K562 (cell line): ENCODE data around the gene SLC4A3. TPM values are rescaled to one million over a fixed set of nuclear protein-coding genes. Genes with fewer than 3 reads are reported as not detected.

Experiments
- ATAC-seq: fragments of 200-7000 bp; cut with Tn5 transposase; 3 replicates; pipeline ENCODE4 v1.9.1; 2020; ENCODE audit warnings: moderate library complexity
- Bru-seq: library from RNA; stranded (reverse); fragments of 400-500 nt; gene quantifications from one replicate; lab custom pipeline; 2021; lab: Mats Ljungman, UMichigan
- BruChase-seq, 2 experiments: library from RNA; stranded (reverse); fragments of 400-500 nt; gene quantifications; one replicate each; lab custom pipeline; 2021; lab: Mats Ljungman, UMichigan
- BruUV-seq: library from RNA; stranded (reverse); fragments of 400-500 nt; replicated peaks from 2 replicates; lab custom pipeline; 2021; lab: Mats Ljungman, UMichigan
- CTCF ChIA-PET: fragments of 300-600 bp; formaldehyde crosslinking; extraction: SDS; loops from one replicate; lab custom pipeline; 2021; ENCODE audit warnings: low intra/inter-chr PET ratio; lab: Yijun Ruan, JAX
- POLR2A ChIA-PET: fragments of 300-600, 350-650 bp; sonication (Branson Sonifier 250); formaldehyde crosslinking; extraction: SDS; loops from one replicate; lab custom pipeline; 2021; ENCODE audit warnings: antibody characterized with exemption, inconsistent platforms; lab: Yijun Ruan, JAX
- DNase-seq, 4 experiments: peaks; one replicate each; pipeline versions ENCODE4 v3.0.0 to v3.0.0-alpha.2; 2011 to 2018; ENCODE audit warnings: low spot score in 3 of 4, mixed read lengths in 3 of 4; ENCODE audit errors: extremely low read depth in 1 of 4
- FAIRE-seq: peaks from 2 replicates; lab custom pipeline; 2011; peaks lifted over from hg19 to GRCh38; lab: Jason Lieb, UNC
- H2AFZ ChIP-seq: 2 replicates; pipeline ENCODE4 v1.6.0; 2011; ENCODE audit warnings: low read depth, low read length, control low read depth, inconsistent platforms
- H3K27ac ChIP-seq: fragments of 200-600 bp; 3 replicates; pipeline ENCODE4 v1.8.0; 2011; ENCODE audit warnings: low read depth, mild to moderate bottlenecking, control low read depth, inconsistent platforms, low read length, moderate library complexity, mixed read lengths; ENCODE audit errors: extremely low read depth
- H3K27me3 ChIP-seq, 2 experiments: fragments of 300-600 bp in 1 of 2; 2 replicates in 1 of 2; 3 replicates in 1 of 2; pipeline versions ENCODE4 v1.6.0 to v1.8.0; 2011; ENCODE audit warnings: inconsistent platforms in 2 of 2, low read length in 2 of 2, mild to moderate bottlenecking in 1 of 2, mixed read lengths in 1 of 2, moderate library complexity in 1 of 2; ENCODE audit not compliant: control insufficient read depth in 2 of 2, insufficient read depth in 2 of 2
- H3K36me3 ChIP-seq: fragments of 300-600 bp; 3 replicates; pipeline ENCODE4 v1.8.0; 2011; ENCODE audit warnings: mild to moderate bottlenecking, low read length, inconsistent platforms; ENCODE audit not compliant: control insufficient read depth, insufficient read depth
- H3K4me1 ChIP-seq, 2 experiments: fragments of 200-600 bp in 1 of 2; replicated peaks in 1 of 2; 2 replicates in 1 of 2; 3 replicates in 1 of 2; pipeline versions ENCODE4 v1.5.1 to v1.8.0; 2011; ENCODE audit warnings: inconsistent platforms in 2 of 2, low read length in 2 of 2, mild to moderate bottlenecking in 1 of 2, mixed read lengths in 1 of 2, moderate library complexity in 1 of 2; ENCODE audit not compliant: control insufficient read depth in 2 of 2, insufficient read depth in 2 of 2
- H3K4me2 ChIP-seq: 2 replicates; pipeline ENCODE4 v1.6.1; 2011; ENCODE audit warnings: low read length, control low read depth, inconsistent platforms, mixed read lengths; ENCODE audit not compliant: insufficient read depth
- H3K4me3 ChIP-seq: fragments of 200-600 bp; sonication (generic), shearing (Covaris generic); 2 replicates; pipeline ENCODE4 v1.5.1; 2016; ENCODE audit warnings: control low read depth, inconsistent platforms
- H3K79me2 ChIP-seq: fragments of 200-600 bp; 3 replicates; pipeline ENCODE4 v1.8.0; 2011; ENCODE audit warnings: low read length, inconsistent platforms; ENCODE audit not compliant: control insufficient read depth, insufficient read depth
- H3K9ac ChIP-seq, 2 experiments: 2 replicates each; pipeline versions ENCODE4 v1.6.0 to v1.6.1; 2011; ENCODE audit warnings: low read depth in 2 of 2, low read length in 2 of 2, control low read depth in 1 of 2, inconsistent platforms in 1 of 2, mild to moderate bottlenecking in 1 of 2, mixed read lengths in 1 of 2; ENCODE audit not compliant: insufficient read depth in 1 of 2
- H3K9me1 ChIP-seq: one replicate; pipeline ENCODE4 v1.6.0; 2011; ENCODE audit warnings: inconsistent platforms, mild to moderate bottlenecking, low read length, moderate library complexity; ENCODE audit not compliant: control insufficient read depth, insufficient read depth
- H3K9me3 ChIP-seq: replicated peaks from 2 replicates; pipeline ENCODE4 v1.5.1; 2011; ENCODE audit warnings: low read depth, low read length, inconsistent platforms; ENCODE audit not compliant: control insufficient read depth, insufficient read depth
- H4K20me1 ChIP-seq: replicated peaks from 2 replicates; pipeline ENCODE4 v1.6.1; 2011; ENCODE audit warnings: low read length, inconsistent platforms, mixed read lengths; ENCODE audit not compliant: control insufficient read depth, insufficient read depth
- ESRRA ChIP-seq: fragments of 450-650 bp; IDR thresholded peaks from 2 replicates; pipeline ENCODE4 v1.6.1; 2014; ENCODE audit warnings: low read depth, mild to moderate bottlenecking, moderate library complexity, borderline replicate concordance
- FOXA1 ChIP-seq: fragments of 450-650 bp; IDR thresholded peaks from 2 replicates; pipeline ENCODE4 v1.6.1; 2016; ENCODE audit warnings: mild to moderate bottlenecking, borderline replicate concordance
- KLF13 ChIP-seq: fragments of 450-650 bp; IDR thresholded peaks from 2 replicates; pipeline ENCODE4 v1.6.1; 2016; ENCODE audit warnings: missing genetic modification characterization, low read depth, mild to moderate bottlenecking, missing compliant biosample characterization, moderate library complexity, borderline replicate concordance
- MAFF ChIP-seq: IDR thresholded peaks from 2 replicates; pipeline ENCODE4 v1.6.1; 2012; ENCODE audit warnings: low read length, improper control_type of control experiment
- RHOXF2B ChIP-seq: fragments of 250-450 bp; sonication (Bioruptor Pico); conservative IDR thresholded peaks from 2 replicates; pipeline ENCODE4 v1.5.1; 2021
- TEAD1 ChIP-seq, 2 experiments: fragments of 450-650 bp in 1 of 2; sonication (generic) in 1 of 2; formaldehyde crosslinking; IDR thresholded peaks; 2 replicates each; pipeline versions ENCODE4 v1.4.0 to v1.8.0; 2020 to 2022; ENCODE audit warnings: mild to moderate bottlenecking in 2 of 2, missing genetic modification reagents in 1 of 2
- XRCC4 ChIP-seq: IDR thresholded peaks from one replicate; pipeline ENCODE4 v1.6.1; 2011; ENCODE audit not compliant: insufficient read depth, insufficient read length; ENCODE audit errors: extremely low read depth
- ZNF707 ChIP-seq: fragments of 250-450 bp; sonication (Bioruptor Pico); conservative IDR thresholded peaks from 2 replicates; pipeline ENCODE4 v1.8.0; 2022; ENCODE audit warnings: inconsistent platforms, mild to moderate bottlenecking, moderate library complexity
- WGBS: fragments of 100-300 bp; shearing (Covaris generic); methylation state at CpG from one replicate; pipeline ENCODE4 v1.1.6; 2016; ENCODE audit warnings: low coverage, mixed read lengths; ENCODE audit not compliant: insufficient coverage; ENCODE audit errors: missing lambda C conversion rate; 5-methylcytosine and 5-hydroxymethylcytosine counted together
- in situ Hi-C: fragments of 300-500 bp; cut with MboI; formaldehyde crosslinking; loops from 4 replicates; pipeline ENCODE4 v1.15.0; 2018; ENCODE audit warnings: inconsistent platforms, mixed read lengths
- intact Hi-C: fragments of 100-400 bp; cut with micrococcal nuclease; formaldehyde crosslinking; loops from 2 replicates; pipeline ENCODE4 v1.14.2; 2022
- long read RNA-seq, 3 experiments: library from polyadenylated mRNA in 2 of 3; library from RNA in 1 of 3; unstranded in 2 of 3; stranded (forward) in 1 of 3; transcript quantifications; one replicate each; pipeline ENCODE4 v2.0.0, GENCODE V29; 2019 to 2022
- polyA minus RNA-seq, 3 experiments: library from RNA; depleted of rRNA, polyadenylated mRNA; stranded (reverse); fragments of >200 nt; gene quantifications; 2 replicates each; pipeline ENCODE4 v1.2.3, GENCODE V29; 2011
- polyA plus RNA-seq, 8 experiments: library from polyadenylated mRNA; depleted of rRNA in 4 of 8; stranded (reverse) in 5 of 8; unstranded in 3 of 8; fragments of >200 nt; fragmentation: Nextera tagmentation in 2 of 8; fragmentation: Illumina TruSeq in 1 of 8; extraction: Ambion mirVana in 2 of 8; extraction: Trizol in 1 of 8; gene quantifications; 2 replicates each; pipeline versions ENCODE4 v1.2.1 to v1.2.3, GENCODE V29; 2011 to 2014; ENCODE audit warnings: inconsistent platforms in 1 of 8, missing spikeins in 1 of 8
- total RNA-seq, 7 experiments: library from RNA; depleted of rRNA in 6 of 7; stranded (reverse); fragments of >200 nt in 6 of 7; fragmentation: Illumina TruSeq in 2 of 7; extraction: Trizol in 2 of 7; gene quantifications; 2 replicates each; pipeline versions ENCODE4 v1.2.1 to v1.2.3, GENCODE V29; 2011 to 2021; ENCODE audit warnings: low replicate concordance in 1 of 7
- TF ChIP-seq, protein P1 (sequence below), 2 experiments: IDR thresholded peaks; 2 replicates each; pipeline ENCODE4 v1.6.1; 2011; ENCODE audit warnings: borderline replicate concordance in 1 of 2, control low read depth in 1 of 2, low read depth in 1 of 2, low read length in 1 of 2, mild to moderate bottlenecking in 1 of 2, mixed read lengths in 1 of 2, moderate library complexity in 1 of 2; ENCODE audit not compliant: insufficient read depth in 1 of 2, insufficient read length in 1 of 2, poor library complexity in 1 of 2, severe bottlenecking in 1 of 2; ENCODE audit errors: extremely low read depth in 1 of 2

Gene SLC4A3, protein sequence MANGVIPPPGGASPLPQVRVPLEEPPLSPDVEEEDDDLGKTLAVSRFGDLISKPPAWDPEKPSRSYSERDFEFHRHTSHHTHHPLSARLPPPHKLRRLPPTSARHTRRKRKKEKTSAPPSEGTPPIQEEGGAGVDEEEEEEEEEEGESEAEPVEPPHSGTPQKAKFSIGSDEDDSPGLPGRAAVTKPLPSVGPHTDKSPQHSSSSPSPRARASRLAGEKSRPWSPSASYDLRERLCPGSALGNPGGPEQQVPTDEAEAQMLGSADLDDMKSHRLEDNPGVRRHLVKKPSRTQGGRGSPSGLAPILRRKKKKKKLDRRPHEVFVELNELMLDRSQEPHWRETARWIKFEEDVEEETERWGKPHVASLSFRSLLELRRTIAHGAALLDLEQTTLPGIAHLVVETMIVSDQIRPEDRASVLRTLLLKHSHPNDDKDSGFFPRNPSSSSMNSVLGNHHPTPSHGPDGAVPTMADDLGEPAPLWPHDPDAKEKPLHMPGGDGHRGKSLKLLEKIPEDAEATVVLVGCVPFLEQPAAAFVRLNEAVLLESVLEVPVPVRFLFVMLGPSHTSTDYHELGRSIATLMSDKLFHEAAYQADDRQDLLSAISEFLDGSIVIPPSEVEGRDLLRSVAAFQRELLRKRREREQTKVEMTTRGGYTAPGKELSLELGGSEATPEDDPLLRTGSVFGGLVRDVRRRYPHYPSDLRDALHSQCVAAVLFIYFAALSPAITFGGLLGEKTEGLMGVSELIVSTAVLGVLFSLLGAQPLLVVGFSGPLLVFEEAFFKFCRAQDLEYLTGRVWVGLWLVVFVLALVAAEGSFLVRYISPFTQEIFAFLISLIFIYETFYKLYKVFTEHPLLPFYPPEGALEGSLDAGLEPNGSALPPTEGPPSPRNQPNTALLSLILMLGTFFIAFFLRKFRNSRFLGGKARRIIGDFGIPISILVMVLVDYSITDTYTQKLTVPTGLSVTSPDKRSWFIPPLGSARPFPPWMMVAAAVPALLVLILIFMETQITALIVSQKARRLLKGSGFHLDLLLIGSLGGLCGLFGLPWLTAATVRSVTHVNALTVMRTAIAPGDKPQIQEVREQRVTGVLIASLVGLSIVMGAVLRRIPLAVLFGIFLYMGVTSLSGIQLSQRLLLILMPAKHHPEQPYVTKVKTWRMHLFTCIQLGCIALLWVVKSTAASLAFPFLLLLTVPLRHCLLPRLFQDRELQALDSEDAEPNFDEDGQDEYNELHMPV
- total RNA-seq (2011; cell fraction: chromatin; rRNA removed; ENCODE audit: low replicate concordance): 0.28 and 2.2 TPM in 2 replicates
- 0.53 and 1.0 TPM in 2 replicates for total RNA-seq (2011; cell fraction: nucleolus; rRNA removed)
- total RNA-seq (2011; cell fraction: nucleoplasm; rRNA removed): 0.53 and 0.59 TPM in 2 replicates
- not detected in 2 replicates for total RNA-seq (2014; rRNA removed)
- not detected in 2 replicates for total RNA-seq (2014; rRNA removed; fragmentation: Illumina TruSeq; extraction: Trizol)
- 0.04 TPM in 1 of 2 replicates, not detected in the other for total RNA-seq (2015; rRNA removed; fragmentation: Illumina TruSeq; extraction: Trizol)
- 0.04 and 0.31 TPM in 2 replicates for total RNA-seq (2021)
- polyA plus RNA-seq (2011; rRNA removed): 0.26 and 0.76 TPM in 2 replicates
- 0.39 and 0.62 TPM in 2 replicates for polyA plus RNA-seq (2011; cell fraction: cytosol; rRNA removed)
- polyA plus RNA-seq (2011; cell fraction: nucleus; rRNA removed): 3.3 and 5.9 TPM in 2 replicates
- 0.08 and 0.17 TPM in 2 replicates for polyA plus RNA-seq (2012)
- 0.04 TPM in 1 of 2 replicates, not detected in the other for polyA plus RNA-seq (2014; fragmentation: Illumina TruSeq; extraction: Trizol)
- polyA plus RNA-seq (2014; fragmentation: Nextera tagmentation; extraction: Ambion mirVana): not detected
- 0.05 and 0.11 TPM in 2 replicates for polyA plus RNA-seq (2014; rRNA removed)
- not detected in 2 replicates for polyA minus RNA-seq (2011; rRNA and poly(A)+ RNA removed)
- polyA minus RNA-seq (2011; cell fraction: cytosol; rRNA and poly(A)+ RNA removed): not detected in 2 replicates
- 1.1 and 2.2 TPM in 2 replicates for polyA minus RNA-seq (2011; cell fraction: nucleus; rRNA and poly(A)+ RNA removed)
- Bru-seq, nascent RNA: percentile 16 among the genes with signal in this experiment
- percentile 6 among the genes with signal in this experiment for BruChase-seq, experiment 1, labeled RNA remaining after a 2-hour chase
- BruChase-seq, experiment 2, labeled RNA remaining after a 6-hour chase: percentile 14 among the genes with signal in this experiment
- long read RNA-seq, experiment 1: 0 reads
- long read RNA-seq, experiment 2: 0 reads
- long read RNA-seq, experiment 3: 0 reads

DNA sequence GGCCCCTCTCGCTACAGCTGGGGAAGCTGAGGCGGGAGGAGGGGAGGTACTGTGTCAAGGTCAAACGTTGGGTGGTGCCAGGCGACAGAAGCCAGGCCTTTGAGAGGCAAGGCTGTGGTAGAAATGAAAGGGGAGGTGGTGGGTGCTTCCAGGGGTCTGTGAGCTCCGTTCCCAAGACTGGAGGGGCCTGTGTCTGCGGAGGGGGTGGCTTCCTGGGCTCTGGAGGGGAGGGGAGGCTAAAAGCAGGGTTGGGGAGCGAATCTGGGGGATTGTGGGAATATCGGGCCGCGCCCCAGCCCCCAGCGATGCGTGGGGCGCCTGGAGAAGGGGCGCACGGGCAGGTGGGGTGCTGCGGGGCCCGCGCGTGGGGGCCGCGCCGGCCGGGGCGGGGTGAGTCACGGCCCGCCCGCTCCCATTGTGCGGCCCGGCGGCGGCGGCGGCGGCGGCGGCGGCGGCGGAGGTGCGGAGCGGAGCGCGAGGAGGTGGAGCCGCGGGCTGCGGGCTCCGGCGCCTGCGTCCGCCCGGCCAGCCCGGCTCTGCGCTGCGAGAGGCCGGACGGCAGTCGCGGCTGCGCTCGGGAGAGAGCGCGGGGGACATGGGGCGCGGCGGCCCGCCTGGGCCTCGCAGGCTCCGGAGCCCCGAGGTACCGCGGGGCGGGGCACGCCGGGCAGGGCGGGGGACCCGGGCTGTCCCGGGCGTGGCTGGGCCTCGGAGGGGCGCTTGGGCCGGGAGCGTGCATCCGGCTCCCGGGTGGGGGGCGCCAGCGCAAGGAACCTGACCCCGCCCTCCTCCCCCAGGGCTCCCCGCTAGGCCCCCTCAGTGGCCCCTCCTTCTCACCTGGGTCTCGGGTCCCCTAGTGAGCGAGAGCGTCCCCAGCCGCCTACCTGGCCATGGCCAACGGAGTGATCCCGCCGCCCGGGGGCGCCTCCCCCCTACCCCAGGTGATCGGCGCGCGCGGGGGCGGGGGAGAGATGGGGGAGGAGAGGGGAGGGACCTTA, at the start of gene SLC4A3:
Gene SLC4A3, plus strand, starts transcription at position 528 of the 998 bp plus-strand sequence. Its CDS starts 363 bp downstream, at position 891.
- in situ Hi-C loops: no loop called here
- Histone ChIP-seq H3K27ac (no peak within 1 kb of the TSS), H3K4me1 (peaks cover 0 to 49% of the 10 kb centered on the region in 2 experiments; a peak in 2 of 5 replicates), H3K9ac (peak within 1 kb of the TSS in 1 of 2 experiments; percentile 78; a peak in 2 of 4 replicates), H3K79me2 (no peaks in the 10 kb centered on the region), H3K9me1 (no peaks in the 10 kb centered on the region), H2AFZ (no peak within 1 kb of the TSS), H3K36me3 (no peaks in the 10 kb centered on the region), H4K20me1 (0 out of 2 replicates have a peak, but pooled peaks cover 3% of the 10 kb centered on the region), H3K4me3 (peak within 1 kb of the TSS; percentile 35), H3K4me2 (peak within 1 kb of the TSS; percentile 11; the same call in 1 of the 2 replicates), H3K27me3 (peaks cover 2 to 16% of the 10 kb centered on the region in 2 experiments; a peak in 1 of 5 replicates), H3K9me3 (no peaks in the 10 kb centered on the region)
- DNase-seq (peak; percentile 17 to 80 (median 70)), FAIRE-seq (no peak), ATAC-seq (peak; percentile 80)
- no TSS peak for BruUV-seq
- WGBS: 14% methylated on average over 10 of the region's 103 CpGs
- POLR2A ChIA-PET: interaction anchor here (0.7 to 0.9 kb wide), 2 partner anchors 10 to 68 kb away, joined by 3 read pairs; no protein-coding TSS in a partner anchor
- intact Hi-C loops: loop anchor here (5.0 kb wide), 1 partner anchor 85 kb away; the partner anchor contains the start of genes CHPF and TMEM198
- CTCF ChIA-PET: interaction anchor here (1.1 kb wide), 1 partner anchor 86 kb away, joined by 3 read pairs; no protein-coding TSS in a partner anchor
- no peak for TF ChIP-seq KLF13 (tag)
- no peak for TF ChIP-seq ZNF707 (CRISPR knock-in tag)
- no peak for TF ChIP-seq FOXA1
- TF ChIP-seq, protein P1, sequence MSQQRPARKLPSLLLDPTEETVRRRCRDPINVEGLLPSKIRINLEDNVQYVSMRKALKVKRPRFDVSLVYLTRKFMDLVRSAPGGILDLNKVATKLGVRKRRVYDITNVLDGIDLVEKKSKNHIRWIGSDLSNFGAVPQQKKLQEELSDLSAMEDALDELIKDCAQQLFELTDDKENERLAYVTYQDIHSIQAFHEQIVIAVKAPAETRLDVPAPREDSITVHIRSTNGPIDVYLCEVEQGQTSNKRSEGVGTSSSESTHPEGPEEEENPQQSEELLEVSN (IDR thresholded peaks at IDR 0.05; ENCODE audit: borderline replicate concordance in 1 of 2, extremely low read depth in 1 of 2, insufficient read depth in 1 of 2, insufficient read length in 1 of 2, low read depth in 1 of 2, low read length in 1 of 2, poor library complexity in 1 of 2, severe bottlenecking in 1 of 2): peak in 1 of 2 experiments; percentile 46
- TF ChIP-seq TEAD1 (CRISPR knock-in tag; IDR thresholded peaks at IDR 0.05): no peak
- no peak for TF ChIP-seq RHOXF2B (CRISPR knock-in tag)
- TF ChIP-seq XRCC4: no peak
- peak; percentile 8; the same call in 1 of the 2 replicates for TF ChIP-seq ESRRA
- no peak for TF ChIP-seq MAFF
